Thoracic aorta (tissue), 2 donors: Measurements from ENCODE around the gene LRRC9. TPM values are rescaled to one million over a fixed set of nuclear protein-coding genes. Genes with fewer than 3 reads are reported as not detected.

Experiments
- ATAC-seq: fragments of 150-250 bp; one replicate; pipeline ENCODE4 v1.8.0; 2017; ENCODE audit warnings: low read depth; ENCODE audit not compliant: insufficient number of reproducible peaks, low FRiP score
- DNase-seq: peaks from one replicate; pipeline ENCODE4 v3.0.0-alpha.2; 2020; ENCODE audit warnings: low spot score
- H3K27ac ChIP-seq, 2 donors: fragments of 200-600 bp; sonication (generic); 1 replicate in 1 of 2; 2 replicates in 1 of 2; pipeline ENCODE4 v1.5.1; 2016; ENCODE audit warnings: mild to moderate bottlenecking in 2 of 2, moderate library complexity in 2 of 2
- H3K27me3 ChIP-seq: fragments of 200-600 bp; sonication (generic); replicated peaks from 2 replicates; pipeline ENCODE4 v1.6.0; 2016; ENCODE audit warnings: mild to moderate bottlenecking; ENCODE audit not compliant: insufficient read depth
- H3K36me3 ChIP-seq: fragments of 200-600 bp; sonication (generic); one replicate; pipeline ENCODE4 v1.5.1; 2016
- H3K4me1 ChIP-seq, 2 donors: fragments of 200-600 bp; sonication (generic); 1 replicate in 1 of 2; 2 replicates in 1 of 2; pipeline versions ENCODE4 v1.5.1 to v1.6.0; 2016; ENCODE audit warnings: low read depth in 2 of 2, mild to moderate bottlenecking in 1 of 2; ENCODE audit not compliant: control insufficient read depth in 1 of 2
- H3K4me3 ChIP-seq: fragments of 200-600 bp; sonication (generic); 2 replicates; pipeline ENCODE4 v1.5.1; 2016; ENCODE audit warnings: mild to moderate bottlenecking
- H3K9me3 ChIP-seq: fragments of 200-600 bp; sonication (generic); 2 replicates; pipeline ENCODE4 v1.5.1; 2016
- total RNA-seq, 2 donors: library from RNA; depleted of rRNA; stranded (reverse); fragments of >200 nt; gene quantifications; one replicate each; pipeline versions ENCODE4 v1.1.0 to v1.2.3, GENCODE V29; 2016
- TF ChIP-seq, protein P1 (sequence below): fragments of 200-600 bp; sonication (generic); IDR thresholded peaks from one replicate; pipeline ENCODE4 v1.5.1; 2019; ENCODE audit warnings: antibody characterized with exemption

Gene LRRC9
- total RNA-seq, 2 donors from 2014 or later: not detected

DNA sequence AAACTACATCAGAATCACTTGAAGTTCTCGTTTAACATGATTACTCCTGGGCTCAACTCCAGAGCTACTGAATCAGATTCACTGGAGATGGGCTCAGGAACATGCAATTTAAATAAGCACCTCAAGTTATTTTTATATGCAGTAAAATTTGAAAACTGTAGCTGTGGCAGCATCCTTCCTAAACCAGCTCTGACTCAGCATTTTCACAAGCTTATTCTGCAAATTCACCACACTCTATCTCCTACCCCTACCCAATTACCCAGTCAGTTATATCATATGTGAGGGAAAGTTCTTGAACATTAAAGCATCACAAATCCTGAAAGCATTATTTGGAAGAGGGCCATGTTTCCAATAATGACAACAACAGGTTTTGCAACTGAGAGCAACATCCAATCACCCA, 24.2 kb upstream of the LRRC9 start:
- Histone ChIP-seq H3K27me3 (no peaks in the 10 kb centered on the region), H3K36me3 (no peaks in the 10 kb centered on the region), H3K4me1 (no peaks in the 10 kb centered on the region), H3K9me3 (no peaks in the 10 kb centered on the region), H3K27ac (no peak overlapping the region), H3K4me3 (no peak overlapping the region)
- TF ChIP-seq, protein P1, sequence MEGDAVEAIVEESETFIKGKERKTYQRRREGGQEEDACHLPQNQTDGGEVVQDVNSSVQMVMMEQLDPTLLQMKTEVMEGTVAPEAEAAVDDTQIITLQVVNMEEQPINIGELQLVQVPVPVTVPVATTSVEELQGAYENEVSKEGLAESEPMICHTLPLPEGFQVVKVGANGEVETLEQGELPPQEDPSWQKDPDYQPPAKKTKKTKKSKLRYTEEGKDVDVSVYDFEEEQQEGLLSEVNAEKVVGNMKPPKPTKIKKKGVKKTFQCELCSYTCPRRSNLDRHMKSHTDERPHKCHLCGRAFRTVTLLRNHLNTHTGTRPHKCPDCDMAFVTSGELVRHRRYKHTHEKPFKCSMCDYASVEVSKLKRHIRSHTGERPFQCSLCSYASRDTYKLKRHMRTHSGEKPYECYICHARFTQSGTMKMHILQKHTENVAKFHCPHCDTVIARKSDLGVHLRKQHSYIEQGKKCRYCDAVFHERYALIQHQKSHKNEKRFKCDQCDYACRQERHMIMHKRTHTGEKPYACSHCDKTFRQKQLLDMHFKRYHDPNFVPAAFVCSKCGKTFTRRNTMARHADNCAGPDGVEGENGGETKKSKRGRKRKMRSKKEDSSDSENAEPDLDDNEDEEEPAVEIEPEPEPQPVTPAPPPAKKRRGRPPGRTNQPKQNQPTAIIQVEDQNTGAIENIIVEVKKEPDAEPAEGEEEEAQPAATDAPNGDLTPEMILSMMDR: no peak
- no peak for DNase-seq
- no peak for ATAC-seq

DNA sequence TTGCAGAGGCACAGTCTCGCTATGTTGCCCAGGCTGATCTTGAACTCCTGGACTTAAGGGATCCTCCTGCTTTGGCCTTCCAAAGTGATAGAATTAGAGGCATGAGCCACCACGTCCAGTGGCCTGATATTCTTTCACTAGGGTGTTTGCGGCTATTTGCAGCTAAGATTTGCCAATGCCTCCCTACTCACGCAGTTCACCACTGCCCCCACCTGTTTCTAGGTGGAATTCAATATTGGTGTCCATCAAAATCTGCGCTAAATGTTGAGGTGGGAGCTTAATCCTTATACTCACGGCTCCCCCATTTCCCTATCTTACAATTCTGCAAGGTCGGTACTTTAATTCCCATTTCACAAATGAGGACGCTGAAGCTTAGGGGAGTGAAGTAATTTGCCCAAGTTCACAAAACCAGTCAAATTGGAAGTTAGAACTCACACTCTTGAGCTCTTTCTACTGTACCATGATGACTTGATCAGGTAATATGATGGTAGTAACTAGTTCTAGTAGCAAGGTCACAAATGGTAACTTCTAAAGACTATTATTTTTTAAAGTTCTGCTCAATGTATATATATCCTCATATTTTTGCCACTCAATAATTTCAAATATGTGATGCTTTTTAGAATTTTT, 22.1 kb upstream of the LRRC9 start:
- Histone ChIP-seq H3K4me3 (no peak overlapping the region), H3K27ac (no peak overlapping the region), H3K9me3 (no peaks in the 10 kb centered on the region), H3K4me1 (no peaks in the 10 kb centered on the region), H3K27me3 (no peaks in the 10 kb centered on the region), H3K36me3 (no peaks in the 10 kb centered on the region)
- DNase-seq (no peak), ATAC-seq (no peak)
- TF ChIP-seq, protein P1: peak; percentile 64

DNA sequence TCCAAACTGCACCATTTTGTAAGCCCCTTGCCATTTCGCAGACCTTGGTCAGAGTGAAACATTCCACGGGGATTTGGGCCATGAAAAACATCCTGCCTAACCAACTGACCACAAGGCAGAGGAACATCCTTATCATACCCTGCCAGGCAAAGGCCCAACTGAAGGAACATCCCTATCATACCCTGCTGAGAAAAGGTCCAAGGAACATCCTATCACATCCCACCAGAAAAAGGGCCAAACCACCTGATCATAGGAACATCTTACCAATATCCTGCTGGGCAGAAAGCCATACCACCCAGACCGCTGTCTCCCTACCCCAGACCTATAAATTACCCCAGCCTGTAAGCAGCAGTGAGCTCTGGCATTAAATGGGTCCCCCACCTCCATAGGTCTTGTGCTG, 19.4 kb upstream of the LRRC9 start:
- ATAC-seq: no peak

DNA sequence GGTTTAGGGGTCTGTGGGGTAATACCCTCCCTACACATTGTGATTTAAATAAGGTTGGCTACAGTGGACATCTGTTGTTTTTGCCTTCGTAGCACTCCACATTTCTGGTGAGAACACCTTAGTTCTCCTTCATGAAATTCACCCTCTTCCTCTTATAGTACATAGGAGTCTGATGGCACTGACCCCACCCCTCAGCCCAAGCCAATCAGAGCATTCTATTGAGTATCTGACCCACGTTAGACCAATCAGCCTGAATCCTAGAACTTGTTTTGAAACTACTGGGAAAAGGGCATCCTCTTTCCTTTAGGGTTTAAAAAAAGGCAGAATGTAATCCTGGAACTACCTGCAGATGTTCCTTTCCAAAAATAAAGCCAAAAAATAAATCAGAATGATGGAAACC, 15.8 kb upstream of the LRRC9 start:
- Histone ChIP-seq H3K27me3 (no peaks in the 10 kb centered on the region), H3K27ac (no peak overlapping the region), H3K4me1 (no peaks in the 10 kb centered on the region), H3K4me3 (no peak overlapping the region), H3K36me3 (no peaks in the 10 kb centered on the region), H3K9me3 (no peaks in the 10 kb centered on the region)
- no peak for DNase-seq
- TF ChIP-seq, protein P1: no peak
- no peak for ATAC-seq

More for the DNA sequence above, 19.4 kb upstream of the LRRC9 start:
- no peak for DNase-seq
- H3K27me3 ChIP-seq: no peaks in the 10 kb centered on the region
- H3K27ac ChIP-seq: no peak overlapping the region
- no peaks in the 10 kb centered on the region for H3K4me1 ChIP-seq
- no peaks in the 10 kb centered on the region for H3K36me3 ChIP-seq
- no peaks in the 10 kb centered on the region for H3K9me3 ChIP-seq
- H3K4me3 ChIP-seq: no peak overlapping the region
- TF ChIP-seq, protein P1: no peak

DNA sequence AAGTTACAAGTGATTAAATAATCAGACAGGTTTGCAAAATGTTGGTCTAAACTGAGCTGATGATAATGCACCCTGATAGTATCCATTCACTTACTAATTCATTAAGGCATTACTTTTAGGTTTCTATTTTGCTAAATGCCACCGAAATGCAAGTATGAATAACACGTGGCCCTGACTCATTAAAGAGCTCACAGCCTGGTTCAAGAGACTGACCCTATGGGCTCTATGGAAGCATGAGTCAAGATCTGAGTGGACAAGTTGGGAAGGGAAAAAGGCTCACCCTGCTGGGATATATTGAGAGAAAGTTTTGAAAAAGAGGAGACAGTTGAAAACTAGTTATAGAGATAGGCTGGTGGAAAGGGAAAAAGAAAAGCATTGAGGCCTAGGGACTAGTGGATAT, 14.8 kb upstream of the LRRC9 start:
- H3K9me3 ChIP-seq: no peaks in the 10 kb centered on the region
- DNase-seq: no peak
- ATAC-seq: no peak
- H3K27ac ChIP-seq: no peak overlapping the region
- no peak overlapping the region for H3K4me3 ChIP-seq
- H3K4me1 ChIP-seq: no peaks in the 10 kb centered on the region
- TF ChIP-seq, protein P1: no peak
- no peaks in the 10 kb centered on the region for H3K27me3 ChIP-seq
- no peaks in the 10 kb centered on the region for H3K36me3 ChIP-seq
